ENCODE results near the gene EIF4G3.

- TF ChIP-seq CTCF (IDR thresholded peaks at IDR 0.05; ENCODE audit: extremely low read depth in 1 of 2, insufficient read depth in 1 of 2, low read depth in 1 of 2, low read length in 2 of 2) (no peak), POLR2A (IDR thresholded peaks at IDR 0.05; ENCODE audit: low read depth, low read length) (no peak), MYC (IDR thresholded peaks at IDR 0.05; ENCODE audit: low read depth, low read length) (no peak), FOS (IDR thresholded peaks at IDR 0.05; ENCODE audit: borderline replicate concordance, insufficient read depth, low read length) (no peak), EZH2 (IDR thresholded peaks at IDR 0.05; ENCODE audit: borderline replicate concordance, low read depth, low read length, severe bottlenecking) (no peak), POLR2AphosphoS5 (IDR thresholded peaks at IDR 0.05; ENCODE audit: insufficient read depth, low read depth, low read length) (no peak)
- TF ChIP-seq, protein P1, sequence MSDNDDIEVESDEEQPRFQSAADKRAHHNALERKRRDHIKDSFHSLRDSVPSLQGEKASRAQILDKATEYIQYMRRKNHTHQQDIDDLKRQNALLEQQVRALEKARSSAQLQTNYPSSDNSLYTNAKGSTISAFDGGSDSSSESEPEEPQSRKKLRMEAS (IDR thresholded peaks at IDR 0.05; ENCODE audit: insufficient read depth, insufficient read length), result no peak
These were observed 390.8 kb downstream of the EIF4G3 start for GRCh38 chr1:20785907-20786252.

Measured in endothelial cell of umbilical vein (primary cell).